Lung (tissue), 12 donors: Measurements from ENCODE around the gene GHR. TPM values are rescaled to one million over a fixed set of nuclear protein-coding genes. Genes with fewer than 3 reads are reported as not detected.

Source experiments
- ATAC-seq: fragments of 200-7000 bp; cut with Tn5 transposase; one replicate; pipeline ENCODE4 v1.9.1; 2020; ENCODE audit warnings: moderate number of reproducible peaks; ENCODE audit not compliant: insufficient read depth, low FRiP score
- DNase-seq, 3 donors: peaks; one replicate each; pipeline ENCODE4 v3.0.0-alpha.2; 2013 to 2017
- H3K27ac ChIP-seq, 2 donors: one replicate each; pipeline ENCODE4 v1.5.1; 2013; ENCODE audit warnings: mild to moderate bottlenecking in 2 of 2, moderate library complexity in 2 of 2, control low read depth in 1 of 2, inconsistent platforms in 1 of 2, low read depth in 1 of 2, low read length in 1 of 2
- H3K27me3 ChIP-seq, 3 donors: one replicate each; pipeline ENCODE4 v1.5.1; 2013; ENCODE audit warnings: low read length in 2 of 3; ENCODE audit not compliant: control insufficient read depth in 3 of 3, insufficient read depth in 3 of 3
- H3K36me3 ChIP-seq, 4 donors: one replicate each; pipeline ENCODE4 v1.5.1; 2013; ENCODE audit warnings: low read length in 4 of 4, mild to moderate bottlenecking in 1 of 4, moderate library complexity in 1 of 4; ENCODE audit not compliant: control insufficient read depth in 4 of 4, insufficient read depth in 4 of 4
- H3K4me1 ChIP-seq, 5 donors: one replicate each; pipeline ENCODE4 v1.5.1; 2013; ENCODE audit warnings: low read length in 5 of 5, mild to moderate bottlenecking in 2 of 5, moderate library complexity in 1 of 5; ENCODE audit not compliant: control insufficient read depth in 5 of 5, insufficient read depth in 5 of 5
- H3K4me3 ChIP-seq: one replicate; pipeline ENCODE4 v1.5.1; 2013; ENCODE audit warnings: mild to moderate bottlenecking, control low read depth, moderate library complexity
- H3K9ac ChIP-seq, 2 donors: one replicate each; pipeline ENCODE4 v1.5.1; 2013; ENCODE audit warnings: low read length in 2 of 2, control low read depth in 1 of 2; ENCODE audit not compliant: insufficient read depth in 1 of 2
- H3K9me3 ChIP-seq, 4 donors: one replicate each; pipeline ENCODE4 v1.5.1; 2013; ENCODE audit warnings: low read length in 3 of 4, mild to moderate bottlenecking in 1 of 4, moderate library complexity in 1 of 4; ENCODE audit not compliant: control insufficient read depth in 4 of 4, insufficient read depth in 3 of 4
- CTCF ChIP-seq: IDR thresholded peaks from 2 replicates; pipeline ENCODE4 v1.5.1; 2012; ENCODE audit warnings: mild to moderate bottlenecking; ENCODE audit errors: control extremely low read depth, extremely low read depth
- WGBS, 2 donors: extraction: QIAGEN DNeasy Blood & Tissue Kit; methylation state at CpG; one replicate each; pipeline ENCODE4 v1.1.7; 2013; 5-methylcytosine and 5-hydroxymethylcytosine counted together
- polyA plus RNA-seq, 2 donors: library from polyadenylated mRNA; stranded (reverse); fragments of 200-250 nt; gene quantifications; one replicate each; pipeline ENCODE4 v1.2.1, GENCODE V29; 2013
- total RNA-seq, 2 donors: library from RNA; depleted of rRNA in 1 of 2; stranded (reverse); fragments of >200 nt in 1 of 2; gene quantifications; one replicate each; pipeline ENCODE4 v1.2.1, GENCODE V29; 2014 to 2021
- donor health status: control.
- donor health status: control.
- donor health status: Bipolar disorder and iron deficiency.
- donor health status: healthy.
- donor health status: DM: yes; HTN: yes; CAD: no.

Gene GHR
- total and polyA plus RNA-seq, 4 donors = 0.98 to 23.8 (median 3.2) TPM

- H3K36me3 ChIP-seq = no peaks in the 10 kb centered on the region
- DNase-seq (peak in 2 of 3 donors; percentile 49 to 58), ATAC-seq (no peak)
- TF ChIP-seq CTCF = no peak
- H3K4me3 ChIP-seq = no peak overlapping the region
- no peak overlapping the region for H3K27ac ChIP-seq
- peaks cover 0 to 32% (median 16%) of the 10 kb centered on the region in 5 donors for H3K4me1 ChIP-seq
- H3K9me3 ChIP-seq = no peaks in the 10 kb centered on the region
- WGBS, 2 donors = 67 to 79% methylated on average over 1 of the region's 1 CpG
- H3K27me3 ChIP-seq = no peaks in the 10 kb centered on the region
- H3K9ac ChIP-seq = no peak overlapping the region
These were observed 138.4 kb downstream of the GHR start for GRCh38 chr5:42561656-42562055.

- no peak overlapping the region for H3K27ac ChIP-seq
- WGBS, 2 donors = 89 to 92% methylated on average over 6 of the region's 6 CpGs
- ATAC-seq = no peak
These were observed 141.6 kb downstream of the GHR start for GRCh38 chr5:42564689-42565356.

GRCh38 chr5:42566652-42567295, 143.5 kb downstream of the GHR start:
- H3K27me3 ChIP-seq = no peaks in the 10 kb centered on the region
- DNase-seq (peak; percentile 59 to 91 (median 89)), ATAC-seq (no peak)
- TF ChIP-seq CTCF = no peak
- no peak overlapping the region for H3K4me3 ChIP-seq
- no peaks in the 10 kb centered on the region for H3K9me3 ChIP-seq
- H3K27ac ChIP-seq = peak overlapping the region in 1 of 2 donors; percentile 80
- H3K9ac ChIP-seq = no peak overlapping the region
- H3K36me3 ChIP-seq = no peaks in the 10 kb centered on the region
- H3K4me1 ChIP-seq = peaks cover 0 to 40% (median 25%) of the 10 kb centered on the region in 5 donors
- 51 to 65% methylated on average over 5 of the region's 5 CpGs for WGBS, 2 donors

More at GRCh38 chr5:42564689-42565356, 141.6 kb downstream of the GHR start:
- H3K9me3 ChIP-seq = no peaks in the 10 kb centered on the region
- no peak for DNase-seq
- no peak overlapping the region for H3K4me3 ChIP-seq
- no peak for TF ChIP-seq CTCF
- peaks cover 0 to 47% (median 23%) of the 10 kb centered on the region in 5 donors for H3K4me1 ChIP-seq
- no peaks in the 10 kb centered on the region for H3K36me3 ChIP-seq
- peak overlapping the region in 1 of 2 donors; percentile 8 for H3K9ac ChIP-seq
- no peaks in the 10 kb centered on the region for H3K27me3 ChIP-seq
